GM18517 (cell line): ENCODE results near the gene RFTN1.

ENCODE experiments used
- ATAC-seq: cut with Tn5 transposase; IDR thresholded peaks from one replicate; pipeline ENCODE4 v1.9.1; 2021; ENCODE audit warnings: mild to moderate bottlenecking, moderate library complexity; ENCODE audit not compliant: unreplicated experiment

RFTN1 gene

GRCh38 chr3:16529264-16529663, 15.8 kb upstream of the RFTN1 start:
- no peak for ATAC-seq

- no peak for ATAC-seq
These were observed 15.1 kb upstream of the RFTN1 start for GRCh38 chr3:16528581-16528993.

- ATAC-seq: no peak
These were observed 14.6 kb upstream of the RFTN1 start for GRCh38 chr3:16528106-16528505.

- no peak for ATAC-seq
These were observed 10.7 kb upstream of the RFTN1 start for GRCh38 chr3:16524196-16524595.

GRCh38 chr3:16523778-16524177, 10.3 kb upstream of the RFTN1 start:
- ATAC-seq: no peak

GRCh38 chr3:16522834-16523233, 9.3 kb upstream of the RFTN1 start:
- ATAC-seq: no peak

GRCh38 chr3:16520970-16521881, 7.7 kb upstream of the RFTN1 start:
- ATAC-seq: peak; percentile 58

- ATAC-seq: no peak
These were observed 6.9 kb upstream of the RFTN1 start for GRCh38 chr3:16520241-16520969.

GRCh38 chr3:16516695-16517481, 3.4 kb upstream of the RFTN1 start:
- peak; percentile 16 for ATAC-seq

- ATAC-seq: no peak
These were observed 2.5 kb upstream of the RFTN1 start for GRCh38 chr3:16515885-16516420.

- no peak for ATAC-seq
These were observed 1.4 kb upstream of the RFTN1 start for GRCh38 chr3:16514755-16515353.

GRCh38 chr3:16514021-16514700, 662 bp upstream of the RFTN1 start:
- ATAC-seq: no peak

GRCh38 chr3:16512435-16513140, 911 bp downstream of the RFTN1 start:
- ATAC-seq: peak; percentile 6

GRCh38 chr3:16511681-16512434, 1.6 kb downstream of the RFTN1 start:
- peak; percentile 57 for ATAC-seq

- ATAC-seq: peak; percentile 25
These were observed 2.7 kb downstream of the RFTN1 start for GRCh38 chr3:16510620-16511319.

- ATAC-seq: peak; percentile 31
These were observed 3.5 kb downstream of the RFTN1 start for GRCh38 chr3:16509721-16510619.

- ATAC-seq: no peak
These were observed 4.9 kb downstream of the RFTN1 start for GRCh38 chr3:16508591-16508995.
